Left kidney (tissue), 2 donors: ENCODE results near the gene MEIS2. TPM values are rescaled to one million over a fixed set of nuclear protein-coding genes. Genes with fewer than 3 reads are reported as not detected.
A peak's percentile ranks its signal among the peaks of the same experiment; 100 is the strongest.

ENCODE experiments used
- DNase-seq: peaks from one replicate; pipeline ENCODE4 v3.0.0-alpha.2; 2013
- polyA plus RNA-seq: library from polyadenylated mRNA; unstranded; fragments of 120-200 nt; gene quantifications from one replicate; pipeline ENCODE4 v1.2.1, GENCODE V29; 2013; ENCODE audit not compliant: insufficient read length

MEIS2 gene
- polyA plus RNA-seq, 1 donor: 178 TPM

DNA sequence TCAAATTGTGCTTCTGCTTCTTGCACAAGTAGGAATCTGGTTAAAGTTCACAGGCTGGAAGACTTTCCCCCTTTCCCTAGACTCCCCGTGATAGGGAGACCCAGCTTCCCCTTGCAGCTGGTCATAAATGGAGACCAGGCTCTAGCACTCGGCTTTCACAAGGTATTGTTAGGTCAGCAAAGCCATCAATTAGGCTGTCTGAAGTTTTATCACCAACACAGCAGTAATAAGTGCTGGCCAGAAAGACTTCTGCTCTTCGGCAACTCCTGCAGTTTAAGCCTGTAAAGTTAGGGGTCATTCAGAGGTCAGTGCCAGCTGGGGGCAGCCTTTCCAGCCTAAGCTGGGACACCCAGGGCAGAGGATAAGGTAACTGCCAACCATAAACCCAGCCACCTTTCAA is 203.4 kb downstream of the MEIS2 start:
- DNase-seq: peak; percentile 84

DNA sequence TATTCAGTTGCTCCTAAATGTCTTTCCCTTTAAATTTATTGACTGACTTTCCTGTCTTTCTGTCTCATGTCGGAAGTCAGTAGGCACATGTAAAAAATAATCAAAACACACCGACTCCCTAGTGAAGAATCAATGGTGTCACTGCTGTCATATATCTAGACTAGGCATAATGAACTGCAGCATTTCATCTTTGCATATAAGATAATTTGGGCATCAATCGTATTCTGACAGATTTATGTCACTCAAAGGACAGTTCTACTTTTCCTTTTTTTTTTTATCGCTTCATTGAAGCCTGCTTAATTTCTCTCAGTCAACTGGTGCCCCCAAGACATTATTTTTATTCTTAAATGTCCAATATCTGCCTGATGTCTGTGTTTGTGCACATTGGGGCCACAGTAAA is 206.3 kb downstream of the MEIS2 start:
- DNase-seq: no peak

DNA sequence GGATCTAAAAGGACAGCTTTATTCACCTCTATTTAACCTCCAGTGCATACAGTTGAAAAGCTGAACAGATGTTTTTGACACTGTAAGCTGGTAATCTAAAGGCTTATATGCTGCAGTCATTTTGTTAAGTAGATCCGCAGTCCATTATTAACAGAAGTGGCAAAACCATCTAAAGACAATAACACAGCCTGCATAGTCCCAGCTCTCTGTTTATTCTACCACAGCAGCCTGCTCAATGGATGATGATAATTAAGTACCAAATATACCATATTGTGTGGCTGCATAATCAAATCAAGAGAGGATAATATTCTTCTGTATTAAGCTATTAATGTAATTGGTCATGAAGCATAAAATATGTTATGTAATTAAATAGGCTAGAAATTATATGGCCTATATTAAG is 207.1 kb downstream of the MEIS2 start:
- DNase-seq: no peak

DNA sequence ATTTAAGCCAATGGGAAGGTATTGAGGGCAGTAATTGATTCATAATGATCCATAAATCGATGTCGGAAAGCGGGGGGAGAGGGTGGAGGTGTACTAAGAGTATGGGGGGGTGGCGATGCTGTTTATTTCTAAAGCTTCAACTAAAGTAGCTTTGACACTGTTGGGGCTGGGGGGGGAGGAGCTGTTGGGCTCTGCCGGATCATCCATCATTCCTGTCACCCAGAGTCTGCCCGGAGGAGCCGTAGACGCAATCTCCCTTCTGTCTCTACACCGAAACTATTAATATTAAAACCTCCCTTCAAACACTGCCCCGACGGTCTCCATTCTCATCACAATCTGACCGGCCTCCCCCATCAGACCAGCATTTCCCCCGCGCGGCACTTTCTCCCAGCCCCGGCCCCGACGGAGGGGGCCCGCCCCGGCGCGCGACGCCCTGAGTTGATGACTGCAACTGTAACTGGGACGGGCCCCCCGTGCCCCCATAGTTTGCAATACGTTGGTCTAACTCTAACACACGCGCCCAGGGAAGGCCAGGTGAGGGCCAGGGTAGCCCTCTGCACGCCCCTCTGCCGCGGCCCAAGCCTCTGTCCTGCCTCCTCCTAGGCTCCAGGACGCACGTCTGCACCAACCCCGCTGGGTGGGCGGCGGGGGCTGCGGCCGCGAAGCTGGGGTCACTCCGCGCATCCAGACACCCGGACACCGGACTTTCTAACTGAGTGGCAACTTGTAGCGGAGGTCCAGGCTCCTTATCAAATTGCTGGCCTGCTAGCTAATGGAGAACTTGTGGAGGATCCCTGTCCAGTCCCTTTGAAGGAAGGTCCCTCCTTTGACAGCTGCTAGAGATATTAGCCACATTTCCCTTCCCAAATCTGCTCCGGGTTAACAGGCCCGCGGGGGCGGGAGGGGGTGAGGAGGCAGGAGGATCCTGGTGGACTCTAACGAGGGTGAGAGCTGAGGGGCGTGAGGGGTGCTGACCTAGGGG is 212.0 kb downstream of the MEIS2 start:
- peak; percentile 71 for DNase-seq

DNA sequence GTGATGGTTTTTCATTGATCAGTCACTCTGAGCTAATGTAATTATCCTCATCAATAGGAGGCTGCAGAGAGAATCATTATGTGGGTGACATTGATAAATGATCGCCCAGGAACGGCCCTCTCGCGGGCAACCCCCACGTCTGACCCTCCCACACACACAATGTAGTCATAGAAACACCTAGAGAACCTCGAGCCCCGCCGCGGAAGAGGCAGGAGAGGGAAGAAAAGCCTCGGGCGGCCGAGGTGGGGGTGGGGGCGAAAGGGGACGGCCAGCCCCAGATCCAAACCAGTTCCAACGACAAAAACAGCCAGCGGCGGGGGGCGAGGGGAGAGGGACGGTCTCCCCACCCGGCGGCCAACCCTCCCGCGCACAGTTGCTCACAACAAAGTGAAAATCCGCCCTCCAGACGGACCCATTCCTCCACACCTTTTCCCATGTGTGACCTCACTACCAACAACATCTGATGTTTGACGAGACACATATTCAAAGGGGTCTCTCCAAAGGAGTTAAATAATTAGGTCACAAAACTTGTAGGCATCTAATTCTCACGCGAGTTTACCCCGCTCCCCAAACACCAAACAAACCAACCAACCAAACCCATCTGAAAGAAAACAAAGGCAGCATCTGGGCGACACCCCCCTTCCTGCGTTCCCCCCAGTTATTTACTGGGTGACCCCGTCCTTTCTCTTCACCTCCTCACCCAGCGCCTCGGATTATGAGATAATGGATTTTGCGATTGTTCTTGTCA is 213.0 kb downstream of the MEIS2 start:
- peak; percentile 82 for DNase-seq

DNA sequence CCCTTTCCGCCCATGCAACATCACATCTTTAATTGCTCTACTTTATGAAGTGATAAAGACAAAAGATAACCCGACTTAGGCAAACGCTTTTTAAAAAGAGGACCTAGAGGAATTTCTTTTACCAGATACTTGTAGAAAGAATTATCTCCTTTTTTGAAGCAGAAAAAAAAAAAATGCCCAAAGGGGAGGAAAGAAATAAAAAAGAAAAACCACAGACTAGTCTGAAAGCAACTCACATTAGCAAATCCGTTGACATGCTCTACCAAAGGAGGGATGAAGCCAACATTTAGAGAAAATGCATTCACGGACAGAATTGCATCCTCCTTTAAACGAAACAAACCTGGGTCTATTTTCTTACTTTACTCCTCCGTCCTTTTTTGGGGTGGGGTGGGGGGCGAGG is 213.6 kb downstream of the MEIS2 start:
- DNase-seq: no peak

DNA sequence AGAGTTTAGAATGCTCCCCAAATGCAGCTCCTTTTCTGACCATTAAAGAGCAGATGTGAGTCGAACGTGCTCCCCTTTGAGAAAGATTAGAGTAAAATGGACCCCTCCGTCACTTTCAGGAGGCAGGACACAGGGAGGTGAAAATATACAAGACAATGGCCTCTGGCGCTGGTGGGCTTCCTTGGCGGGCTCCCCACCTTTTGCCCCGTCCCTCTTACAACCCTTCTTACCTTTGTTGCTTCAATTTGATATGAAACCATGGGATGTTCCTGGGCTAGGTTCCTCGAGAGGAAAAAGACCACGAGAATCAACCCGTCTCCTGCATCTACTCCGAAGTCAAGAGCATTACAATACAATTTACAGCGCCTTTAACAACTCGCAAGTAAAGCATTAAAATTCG is 214.2 kb downstream of the MEIS2 start:
- DNase-seq: no peak

DNA sequence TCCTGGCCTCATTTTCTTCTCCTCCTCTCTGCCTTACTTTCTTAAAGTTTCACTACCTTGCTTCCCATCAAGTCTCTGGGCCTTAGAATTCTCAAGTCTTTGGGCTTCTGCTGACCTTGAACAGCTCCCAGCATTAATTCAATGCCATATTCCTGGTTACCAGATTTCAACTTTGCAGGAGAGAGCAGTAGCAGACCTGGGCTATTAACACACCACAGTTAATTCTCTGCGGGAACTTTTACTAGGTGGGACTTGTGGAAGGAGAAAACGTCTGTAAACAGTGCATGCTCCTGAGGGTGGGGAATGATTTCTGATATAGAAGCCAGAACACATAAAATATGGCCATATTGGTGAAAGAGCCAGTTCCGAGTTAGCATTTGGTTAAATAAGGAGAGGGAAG is 214.6 kb downstream of the MEIS2 start:
- no peak for DNase-seq

DNA sequence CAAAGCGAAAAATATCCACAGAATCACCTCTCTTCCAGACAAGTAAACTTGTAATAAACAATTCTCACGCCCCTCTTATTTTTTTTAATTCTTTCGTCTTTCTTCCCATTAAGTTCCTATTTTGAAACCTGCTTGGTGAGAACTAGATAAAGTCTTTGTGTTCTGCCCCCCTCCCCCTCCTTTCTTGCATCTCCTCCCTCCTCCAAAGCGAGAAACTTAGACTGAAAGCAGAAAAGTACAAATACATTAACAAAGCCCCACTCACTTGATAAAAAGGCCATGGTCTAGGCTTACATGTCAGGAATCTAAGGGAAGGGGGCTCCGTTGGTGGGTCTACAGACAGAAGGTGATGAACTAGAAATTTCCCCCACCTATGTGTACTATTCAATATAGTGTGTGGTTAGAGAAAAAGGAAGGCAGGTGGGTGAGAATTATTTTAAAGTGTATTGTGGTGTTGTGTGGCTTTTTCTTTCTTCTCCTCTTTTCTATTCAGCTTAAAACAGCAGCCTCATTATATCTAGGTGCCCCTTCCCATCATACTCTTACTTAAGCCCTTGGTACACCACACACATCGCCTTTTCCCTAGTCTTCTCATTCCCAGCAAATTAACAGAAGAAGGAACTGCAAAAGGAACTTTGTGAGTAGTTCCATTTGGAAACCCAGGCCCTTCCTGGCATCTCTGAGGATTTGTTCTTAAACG is 215.3 kb downstream of the MEIS2 start:
- DNase-seq: no peak

DNA sequence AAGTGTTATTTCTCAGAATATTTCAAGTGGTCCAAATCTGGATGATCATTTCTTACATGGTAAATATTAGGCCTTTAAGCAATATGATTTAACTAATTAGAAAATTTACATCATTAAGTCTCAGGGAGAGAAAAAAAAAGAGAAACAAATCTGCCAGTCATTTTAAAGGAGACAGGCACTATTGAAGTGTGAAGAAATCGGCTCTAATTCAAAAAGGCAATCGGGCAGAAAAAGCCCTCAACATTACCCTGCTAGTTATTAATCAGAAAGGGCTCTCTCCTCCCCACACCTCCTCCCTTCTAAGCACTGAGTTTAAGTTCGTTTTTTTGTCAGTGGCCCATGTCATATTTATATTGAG is 215.9 kb downstream of the MEIS2 start:
- no peak for DNase-seq

DNA sequence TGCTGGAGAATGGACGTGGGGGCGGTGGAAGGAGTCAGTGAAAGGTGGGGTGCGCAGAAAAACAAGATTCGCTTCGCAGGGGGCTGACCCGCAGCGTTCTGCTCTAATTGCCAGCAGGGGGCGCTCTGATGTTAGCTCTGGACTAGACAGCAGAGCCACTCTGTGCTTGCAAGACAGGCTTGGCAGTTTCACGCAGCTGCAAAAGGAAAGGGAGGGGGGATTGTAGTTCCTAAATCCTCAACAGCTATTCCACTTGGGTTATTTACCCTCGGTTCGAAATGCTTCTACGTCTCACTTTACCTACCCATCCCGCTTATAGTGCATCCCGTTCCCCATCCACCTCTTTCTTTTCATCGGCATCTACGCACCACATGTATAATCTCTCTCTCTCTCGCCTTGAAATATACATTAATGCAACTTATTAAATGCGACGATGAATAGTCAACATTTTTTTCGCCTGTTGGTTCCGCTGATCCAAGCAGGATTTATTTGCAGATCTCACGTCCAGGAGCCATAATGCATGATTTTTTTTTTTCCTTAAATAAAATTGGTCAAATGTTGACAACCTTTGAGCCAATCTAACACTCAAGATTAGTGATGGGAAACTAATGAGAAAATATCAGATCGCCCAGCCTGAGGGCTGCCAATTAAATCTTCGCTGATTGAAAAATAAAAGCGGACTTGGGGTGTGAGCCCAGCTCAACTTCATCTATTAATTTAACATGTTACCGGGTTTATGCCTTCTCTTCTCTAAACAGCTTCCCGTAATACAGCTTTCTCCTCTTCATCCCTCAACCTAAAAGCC is 216.4 kb downstream of the MEIS2 start:
- DNase-seq: peak; percentile 96

DNA sequence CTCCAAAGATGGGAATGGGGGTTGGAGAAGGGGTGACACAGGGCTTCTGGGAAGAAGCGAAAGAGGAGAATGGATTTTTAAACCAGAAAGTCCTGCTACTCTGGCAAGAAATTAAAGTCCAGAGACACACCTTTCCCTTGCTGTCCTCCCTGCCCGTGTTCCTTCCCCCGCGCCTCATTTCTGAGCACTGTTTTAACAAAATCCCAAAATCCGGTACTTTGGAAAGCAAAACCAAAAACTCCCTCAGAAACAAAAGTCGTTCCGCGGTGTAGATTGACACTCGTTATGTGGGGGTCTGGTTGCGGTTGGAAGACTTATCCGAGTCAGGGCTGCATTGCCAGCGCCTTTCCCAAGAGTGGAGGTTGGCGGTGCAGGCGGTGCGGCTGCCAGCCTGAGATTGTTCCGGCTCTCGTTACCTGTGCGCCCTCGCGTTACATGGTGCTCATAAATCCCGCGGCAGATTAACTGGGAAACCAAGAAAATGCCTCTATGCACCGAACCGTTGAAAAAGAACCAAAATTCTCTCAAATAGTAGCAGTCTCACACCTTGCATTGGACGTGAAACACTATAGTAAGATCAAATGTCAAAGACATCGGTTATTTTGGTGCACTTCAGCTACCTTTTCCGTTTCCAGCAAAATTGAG is 217.7 kb downstream of the MEIS2 start:
- peak; percentile 76 for DNase-seq

DNA sequence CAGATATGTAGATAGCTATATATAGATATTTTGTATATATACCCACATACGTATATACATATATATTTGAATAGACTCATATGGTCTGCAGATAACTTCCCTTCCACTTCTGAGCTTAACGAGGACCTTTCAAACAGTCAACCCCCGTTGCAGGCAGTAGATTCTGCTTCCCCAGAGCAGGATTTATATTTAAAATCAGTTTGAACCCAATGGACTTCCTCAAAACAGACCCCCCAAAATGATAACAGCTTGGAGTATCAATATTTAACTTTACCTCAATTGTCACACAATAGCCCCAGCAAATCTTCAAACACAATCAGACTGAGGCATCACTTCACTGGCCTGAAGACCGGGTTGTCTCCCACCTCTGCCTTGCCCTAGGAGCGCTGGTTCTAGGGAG is 218.3 kb downstream of the MEIS2 start:
- DNase-seq: no peak

DNA sequence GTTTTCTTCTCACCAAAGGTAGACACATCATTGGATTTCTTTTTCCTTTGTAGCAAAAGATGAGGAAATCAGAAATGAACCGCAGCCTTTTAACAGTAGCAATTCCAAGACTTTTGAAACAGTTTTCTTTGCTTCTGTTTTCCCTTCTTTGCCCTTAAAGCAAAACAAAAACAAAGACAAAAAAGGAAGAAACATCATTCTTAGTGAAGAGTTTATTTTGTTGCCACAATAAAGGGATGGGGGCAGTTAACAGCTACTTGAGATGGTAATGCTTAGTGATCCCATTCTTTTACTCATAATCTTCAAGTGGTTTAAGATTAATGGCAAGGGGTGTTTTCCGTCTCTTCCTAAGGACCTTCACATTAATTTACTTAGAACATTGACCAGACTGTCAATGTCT is 218.8 kb downstream of the MEIS2 start:
- no peak for DNase-seq

DNA sequence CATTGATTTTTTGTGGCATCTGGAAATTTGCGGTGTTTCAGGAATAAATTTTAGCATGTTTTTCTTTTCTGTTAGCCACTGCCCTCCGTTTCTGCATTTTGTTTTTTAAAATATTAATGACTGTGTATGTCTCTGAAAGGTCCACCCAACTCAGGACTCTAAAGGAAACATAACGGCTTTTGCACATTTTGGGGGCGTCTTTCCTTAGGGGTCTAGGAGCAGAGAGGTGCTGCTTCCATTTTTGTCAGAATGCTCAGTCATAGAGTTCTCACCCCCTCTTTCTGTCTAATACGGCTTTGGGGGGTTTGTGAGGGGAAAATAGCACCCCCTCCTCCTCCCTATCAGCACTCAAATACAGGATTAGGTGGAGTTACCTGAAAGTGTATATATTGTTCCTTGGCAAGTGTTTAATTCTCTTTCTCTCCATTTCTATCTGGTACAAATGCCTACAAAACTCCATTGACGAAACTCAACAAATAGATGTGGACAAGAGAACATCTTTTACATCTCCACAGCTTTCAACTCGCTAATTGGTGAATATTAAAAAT is 219.4 kb downstream of the MEIS2 start:
- DNase-seq: no peak

DNA sequence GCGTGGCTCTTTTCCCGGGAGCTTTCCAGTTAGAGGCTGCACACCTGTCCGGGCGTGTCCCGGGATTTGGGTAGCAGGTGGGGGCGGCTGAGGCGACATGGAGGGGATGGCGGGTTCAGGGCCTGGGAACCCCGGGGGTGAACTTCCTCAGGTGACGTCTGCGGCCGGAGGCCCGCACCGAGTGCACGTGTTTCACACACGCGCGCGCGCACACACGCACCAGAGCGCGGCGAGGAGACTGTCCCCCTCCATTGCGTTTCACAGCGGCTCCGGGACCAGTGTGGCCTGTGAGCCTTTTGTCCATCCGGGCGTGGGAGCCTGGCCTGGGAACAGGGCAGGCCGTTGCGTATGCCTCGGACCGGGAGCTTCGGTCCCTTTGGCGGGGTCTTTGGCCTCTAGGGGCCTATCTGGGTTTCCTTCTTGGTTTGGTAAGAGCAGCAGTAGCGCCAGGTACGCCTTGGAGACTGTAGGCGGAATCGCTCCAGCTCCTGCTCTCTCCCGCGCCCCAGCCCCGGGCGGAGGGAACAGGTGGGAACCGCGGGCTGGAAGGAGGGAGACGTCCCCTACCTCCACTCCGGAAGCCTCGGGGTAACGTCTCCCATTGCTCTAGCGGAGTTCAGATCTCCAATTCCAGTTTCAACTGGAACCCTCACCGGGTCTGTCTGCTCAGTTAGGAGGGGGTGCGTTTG is 220.0 kb downstream of the MEIS2 start:
- DNase-seq: no peak

DNA sequence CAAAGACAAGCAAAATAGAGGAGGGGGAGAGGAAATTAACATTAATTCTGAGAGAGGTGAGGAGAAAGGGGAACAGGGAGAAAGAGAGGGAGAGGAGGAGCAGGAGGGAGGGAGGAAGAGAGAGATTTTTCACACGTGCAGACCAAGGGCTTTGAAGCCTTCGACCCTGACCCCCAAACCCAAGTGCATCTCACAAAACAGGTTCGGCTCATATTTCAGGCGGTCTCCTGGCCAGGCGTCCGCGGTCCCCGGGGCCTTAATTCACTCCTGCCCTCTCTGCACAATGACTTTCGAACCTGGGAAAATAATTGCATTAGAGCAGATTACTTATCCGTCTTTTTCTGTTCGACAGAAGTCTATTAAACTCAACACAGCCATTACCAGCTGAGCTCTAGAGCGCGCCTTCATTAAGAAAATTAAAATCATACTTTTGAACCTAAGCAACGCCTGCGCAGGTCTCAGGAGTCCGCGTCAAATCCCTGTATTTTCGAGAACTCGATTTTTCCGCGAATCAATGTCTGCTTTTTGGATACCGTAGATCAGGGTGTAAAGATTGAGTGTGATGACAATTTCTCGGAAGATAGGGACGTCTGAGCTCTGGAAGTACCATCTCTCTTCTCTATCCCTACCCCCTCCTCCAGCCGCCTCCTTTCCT is 220.7 kb downstream of the MEIS2 start:
- DNase-seq: no peak

DNA sequence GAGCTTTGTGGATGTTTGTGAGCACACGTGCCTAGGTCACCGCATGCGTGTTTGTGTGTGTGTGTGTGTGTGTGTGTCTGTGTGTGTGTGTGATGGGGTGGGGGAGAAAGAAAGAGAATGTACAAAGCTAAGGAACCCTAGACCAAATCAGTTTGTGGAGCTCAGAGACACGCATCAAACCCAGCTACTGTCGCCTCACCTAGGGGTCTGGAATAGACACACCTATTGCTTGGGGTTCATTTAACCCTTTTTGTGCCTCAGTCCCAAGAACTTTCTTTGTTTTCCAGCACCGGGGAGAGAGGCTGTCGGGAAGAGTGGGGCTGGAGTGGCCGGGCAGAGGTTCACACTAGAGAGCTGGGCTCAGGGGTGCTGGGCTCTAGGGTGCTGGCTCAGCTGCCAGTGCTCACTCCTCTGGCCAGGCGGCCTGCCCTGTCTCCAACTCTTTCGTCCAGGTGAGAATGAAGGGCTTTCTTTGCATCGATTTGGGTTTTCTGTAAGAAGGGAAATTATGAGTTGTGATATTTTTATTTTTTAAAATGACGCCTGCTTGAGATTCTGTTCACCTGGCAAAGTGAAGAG is 221.6 kb downstream of the MEIS2 start:
- DNase-seq: no peak
